ENCODE results near the gene PMVK.
A peak's percentile ranks its signal among the peaks of the same experiment; 100 is the strongest.

PMVK gene

DNA sequence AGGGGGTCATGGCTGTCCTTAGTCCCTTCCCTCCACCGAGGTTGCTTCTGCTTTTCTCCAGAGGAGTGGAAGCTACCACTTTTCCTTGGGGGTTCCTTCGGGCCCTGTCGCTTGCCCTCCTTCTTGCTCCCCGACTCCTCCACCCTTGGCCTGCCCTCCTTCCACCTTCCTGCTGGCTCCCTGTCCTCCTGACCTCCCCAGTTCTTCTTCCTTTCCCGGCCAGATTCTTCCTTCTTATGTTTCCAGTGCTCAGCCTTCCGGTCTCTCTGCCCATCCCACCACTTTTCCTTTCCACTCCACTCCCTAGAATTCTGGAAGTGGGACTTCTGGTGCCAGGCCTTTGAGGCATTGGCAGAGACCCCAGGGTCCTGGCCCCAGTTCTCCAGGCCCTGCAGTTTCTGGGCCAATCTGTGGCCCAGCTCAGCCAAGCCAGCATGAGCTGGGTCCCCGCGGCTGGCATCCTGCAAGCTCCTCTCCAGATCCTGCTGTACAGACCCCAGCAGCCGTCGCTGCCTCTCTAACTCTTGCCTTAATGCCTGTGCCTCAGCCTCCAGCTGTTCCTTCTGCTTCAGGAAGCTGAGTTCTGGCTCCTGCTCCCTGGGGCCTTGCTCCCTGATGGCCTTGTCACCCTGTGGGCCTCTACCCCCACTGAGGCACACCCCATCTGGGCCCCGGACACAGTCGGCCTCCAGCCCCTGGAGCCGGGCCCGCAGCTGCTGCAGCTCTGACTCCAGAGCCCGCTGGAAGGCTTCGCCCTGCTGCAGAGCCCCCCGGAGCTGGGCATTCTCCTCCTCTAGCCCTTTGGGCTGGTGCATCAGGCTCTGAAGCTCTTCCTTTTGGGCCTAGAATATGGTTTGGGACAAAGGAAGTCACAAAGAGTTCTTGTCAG, 9.7 kb upstream of the PMVK start:
- DNase-seq (ENCODE audit: low spot score) = peak; percentile 45

DNA sequence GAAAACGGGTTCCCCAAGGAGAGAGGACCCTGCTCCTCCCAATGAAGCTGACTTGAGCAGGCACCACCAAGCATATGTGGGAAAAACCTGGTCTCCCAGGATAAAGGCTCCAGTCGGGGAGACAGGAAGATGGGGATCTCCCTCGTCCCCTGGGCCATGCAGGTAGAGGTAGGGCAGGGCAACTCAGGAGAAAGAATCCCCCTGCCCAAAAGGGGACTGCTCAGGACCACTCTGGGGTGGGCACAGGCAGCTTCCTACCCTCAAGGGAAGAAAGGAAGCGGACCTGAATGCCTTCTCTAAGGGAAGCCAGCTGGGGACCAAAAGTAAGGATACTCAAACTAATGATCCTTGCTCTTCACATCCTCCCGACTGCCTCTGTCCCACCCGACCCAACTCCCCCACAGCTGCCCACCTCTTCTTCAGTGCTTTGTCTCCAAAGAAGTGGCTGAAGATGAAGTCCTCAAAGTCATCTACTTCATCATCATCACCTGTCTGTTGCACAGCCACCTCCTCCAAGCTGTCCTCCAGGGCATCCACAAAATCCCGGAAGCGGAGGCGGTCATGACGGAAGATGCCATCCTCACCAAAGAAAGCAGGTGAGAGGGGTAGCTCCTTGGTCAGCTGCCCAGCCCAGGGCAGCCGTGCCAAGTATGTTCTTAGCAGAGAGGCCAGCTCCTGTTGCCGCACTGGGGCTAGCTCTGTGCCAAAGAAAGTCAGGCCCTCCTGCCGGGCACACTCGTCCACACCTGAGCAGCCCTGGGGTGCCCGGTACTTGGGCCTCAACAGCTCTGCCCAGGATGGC, 8.8 kb upstream of the PMVK start:
- no peak for DNase-seq (ENCODE audit: low spot score)

DNA sequence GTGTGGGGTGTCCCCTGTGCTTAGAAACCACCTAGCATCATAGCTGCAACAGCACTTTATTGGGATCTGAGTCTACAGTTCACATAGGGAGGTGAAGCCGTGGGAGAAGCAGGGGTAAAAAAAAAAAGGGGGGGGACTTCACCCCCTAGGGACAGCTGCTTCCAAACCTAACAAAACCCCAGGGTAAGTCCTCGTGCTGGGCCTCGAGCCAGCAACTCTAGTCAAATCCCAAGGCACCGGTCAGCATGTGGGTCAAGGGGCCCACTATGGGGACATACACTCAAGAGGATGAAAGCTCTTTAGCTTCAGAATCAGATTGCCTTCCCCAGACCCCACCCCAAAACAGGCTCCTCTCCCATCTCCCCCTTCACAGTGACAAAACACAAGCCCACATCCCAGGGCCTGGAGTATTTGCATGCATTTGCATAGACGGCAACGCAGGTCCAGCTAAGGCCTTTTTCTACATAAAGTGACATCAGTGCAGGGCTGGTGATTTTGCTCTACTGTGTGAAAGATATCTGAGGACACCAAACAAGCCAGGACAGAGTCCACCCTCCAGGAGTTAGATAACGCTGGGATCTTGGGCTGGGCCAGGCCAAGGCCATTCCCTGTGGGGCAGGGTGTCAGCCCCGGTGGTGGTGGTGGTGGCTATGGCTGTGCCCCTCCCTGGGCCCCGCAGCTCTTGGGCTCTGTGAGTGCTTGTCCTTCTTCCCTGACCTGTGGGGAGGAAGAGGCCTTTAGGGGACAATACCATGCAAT, 8.1 kb upstream of the PMVK start:
- no peak for DNase-seq (ENCODE audit: low spot score)

DNA sequence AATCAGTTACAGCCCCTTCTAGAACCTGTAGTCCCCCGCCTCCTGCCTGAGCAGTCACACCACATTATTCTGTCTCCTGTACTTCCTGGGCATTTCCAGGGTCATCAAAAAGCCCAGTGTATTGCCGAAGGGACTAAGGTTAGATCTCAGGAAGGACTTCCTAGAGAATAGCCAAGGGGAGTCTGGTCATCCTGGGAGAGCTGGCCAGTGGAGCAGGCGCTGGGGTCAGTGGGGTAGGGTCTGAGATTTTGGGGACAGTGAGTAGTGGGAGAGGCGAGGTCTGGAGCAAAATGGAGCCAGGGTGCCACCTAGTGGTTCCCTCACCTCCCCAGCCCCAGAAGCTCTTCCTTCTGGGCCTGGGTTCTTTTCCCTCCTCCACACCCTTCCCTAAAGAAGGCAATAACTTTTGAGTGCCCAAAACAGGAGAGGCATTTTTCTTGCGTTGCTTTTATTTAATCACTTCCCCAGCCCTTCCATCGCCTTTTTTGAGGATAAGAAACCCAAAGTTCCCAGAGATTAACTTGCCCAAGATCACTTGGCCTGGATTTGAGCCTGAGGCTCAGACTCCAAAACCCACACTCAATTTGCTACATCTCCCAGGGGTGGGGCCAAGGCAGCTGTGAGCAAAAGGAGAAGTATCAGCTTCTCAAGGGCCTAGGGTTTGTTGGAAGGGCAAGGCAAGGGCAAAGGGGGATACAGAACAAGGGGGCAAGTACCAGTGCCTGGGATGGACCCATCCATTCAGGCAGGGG, 7.3 kb upstream of the PMVK start:
- DNase-seq (ENCODE audit: low spot score) = no peak

DNA sequence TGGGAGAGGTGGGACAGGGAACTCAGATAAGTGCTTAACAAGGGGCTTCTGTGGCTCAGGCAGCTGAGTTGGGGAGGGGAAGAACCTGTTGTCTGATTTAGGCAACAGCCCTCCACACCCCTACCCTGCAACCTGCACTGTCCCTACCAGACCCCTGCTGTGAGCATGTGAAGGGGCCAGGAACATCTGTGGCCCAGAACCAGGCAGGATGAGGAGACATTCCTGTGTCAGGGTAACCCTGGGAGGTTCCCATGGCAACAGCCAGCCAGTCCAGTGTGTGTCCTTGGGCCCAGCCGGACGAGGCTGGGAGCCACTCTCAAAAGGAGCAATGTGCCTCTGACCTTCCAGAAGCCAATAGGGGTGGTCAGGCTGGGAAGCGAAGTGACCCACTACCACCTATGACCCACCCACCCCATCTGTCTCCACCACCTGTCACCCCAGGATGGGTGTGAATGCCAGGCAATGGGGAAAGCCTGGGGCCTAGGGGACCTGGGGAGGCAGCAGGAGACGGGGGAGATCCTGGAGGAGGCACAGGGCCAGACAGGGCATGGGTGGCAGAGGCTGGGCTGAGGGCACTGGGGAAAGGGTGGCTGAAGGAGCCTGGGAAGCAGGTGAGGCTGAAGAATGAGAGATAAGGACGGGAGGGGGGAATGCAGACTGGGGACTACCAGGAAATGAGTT, 5.0 kb upstream of the PMVK start:
- DNase-seq (ENCODE audit: low spot score) = no peak

DNA sequence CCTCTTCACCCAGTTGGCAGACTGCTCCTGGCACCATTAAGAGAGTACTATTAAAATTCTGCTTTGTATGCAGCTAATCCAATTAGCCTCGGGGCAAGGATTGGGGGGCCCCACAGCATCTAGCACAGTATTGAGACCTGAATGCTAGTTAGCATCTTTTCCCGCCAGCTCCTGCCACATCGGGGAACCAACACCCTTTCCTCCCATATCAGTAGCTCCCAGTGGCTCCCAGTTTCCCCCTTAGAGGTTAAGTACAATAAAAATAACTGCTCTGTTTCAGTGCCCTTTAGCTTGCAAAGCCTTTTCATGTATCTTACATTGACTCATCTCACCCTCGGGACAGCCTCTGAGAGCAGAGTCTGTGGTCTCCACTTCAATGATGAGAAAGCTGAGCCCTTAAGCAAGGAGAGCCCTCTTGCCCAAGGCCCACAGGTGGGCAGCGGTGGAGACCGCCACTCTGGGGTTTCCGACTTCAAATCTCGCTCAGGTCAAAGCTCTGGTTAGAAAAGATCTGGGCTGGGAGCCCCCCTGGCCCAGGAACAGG, 4.2 kb upstream of the PMVK start:
- no peak for DNase-seq (ENCODE audit: low spot score)

DNA sequence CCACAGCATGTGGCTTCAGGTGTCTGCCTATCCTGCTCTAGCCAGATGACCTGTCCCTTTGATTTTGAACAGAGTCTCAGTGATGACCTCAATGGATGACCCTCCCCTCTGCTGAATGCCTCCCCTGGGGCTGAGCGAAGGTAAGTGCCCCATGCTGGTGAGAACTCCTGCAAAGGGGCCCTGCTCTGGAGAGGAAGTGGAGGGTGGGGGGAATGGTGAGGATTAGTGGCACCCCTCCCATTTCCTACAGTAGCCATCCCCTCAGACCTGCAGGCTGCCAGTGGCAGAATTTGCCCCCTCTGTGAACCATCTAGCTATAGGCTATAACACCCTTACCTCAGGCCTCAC, 3.7 kb upstream of the PMVK start:
- DNase-seq (ENCODE audit: low spot score) = no peak

DNA sequence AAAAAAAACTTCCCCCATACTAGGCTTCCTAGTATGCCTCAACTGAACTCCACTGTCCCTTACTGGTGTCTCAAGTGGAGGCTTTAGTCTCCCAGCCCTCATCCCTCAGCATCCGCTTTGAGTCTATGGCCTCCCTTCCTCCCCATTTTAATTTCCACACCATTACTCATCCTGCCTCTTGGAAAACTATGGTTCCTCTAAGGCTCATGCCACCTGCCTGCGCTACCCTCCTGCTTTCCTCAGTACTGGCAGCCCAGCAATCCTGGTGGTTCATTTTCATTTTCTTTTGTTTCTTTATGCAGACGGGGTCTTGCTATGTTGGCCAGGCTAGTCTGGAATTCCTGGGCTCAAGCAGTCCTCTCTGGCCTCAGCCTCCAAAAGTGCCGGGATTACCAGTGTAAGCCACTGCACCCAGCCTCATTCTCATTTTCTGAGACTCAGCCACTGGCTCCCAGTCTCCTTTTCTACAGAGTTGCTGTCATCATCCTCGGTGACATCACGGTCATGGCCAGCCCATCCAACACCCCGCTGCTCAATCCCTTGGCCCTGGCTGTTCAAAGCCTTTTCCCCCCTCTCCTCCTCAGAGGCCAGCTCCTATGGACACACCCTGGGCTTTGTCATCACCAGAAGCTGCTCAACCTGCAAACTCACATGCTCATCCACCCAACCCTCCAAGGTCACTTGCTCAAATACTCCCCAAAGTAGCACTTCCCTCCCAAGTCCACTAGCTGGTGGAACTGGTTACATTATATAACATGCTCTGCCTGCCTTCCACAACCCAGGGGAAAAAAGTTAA, 2.3 kb upstream of the PMVK start:
- no peak for DNase-seq (ENCODE audit: low spot score)

DNA sequence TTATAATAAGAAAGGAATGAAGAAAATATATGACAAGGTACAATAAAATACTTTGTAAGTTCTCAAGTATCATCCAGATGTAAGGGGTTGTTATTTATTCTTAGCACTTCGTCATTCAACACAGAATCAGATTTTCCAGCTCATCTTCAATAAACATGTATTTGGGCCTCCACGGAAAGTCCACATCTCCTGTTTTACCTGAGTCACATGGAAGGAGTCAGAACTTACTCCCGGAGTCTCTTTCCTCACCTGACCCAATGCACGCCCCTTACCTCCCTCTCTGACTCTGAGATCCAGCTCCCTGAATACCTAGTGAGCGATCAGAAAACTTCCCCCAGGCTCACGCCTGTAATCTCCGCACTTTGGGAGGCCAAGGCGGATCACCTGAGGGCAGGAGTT, 1.5 kb upstream of the PMVK start:
- DNase-seq (ENCODE audit: low spot score) = no peak

DNA sequence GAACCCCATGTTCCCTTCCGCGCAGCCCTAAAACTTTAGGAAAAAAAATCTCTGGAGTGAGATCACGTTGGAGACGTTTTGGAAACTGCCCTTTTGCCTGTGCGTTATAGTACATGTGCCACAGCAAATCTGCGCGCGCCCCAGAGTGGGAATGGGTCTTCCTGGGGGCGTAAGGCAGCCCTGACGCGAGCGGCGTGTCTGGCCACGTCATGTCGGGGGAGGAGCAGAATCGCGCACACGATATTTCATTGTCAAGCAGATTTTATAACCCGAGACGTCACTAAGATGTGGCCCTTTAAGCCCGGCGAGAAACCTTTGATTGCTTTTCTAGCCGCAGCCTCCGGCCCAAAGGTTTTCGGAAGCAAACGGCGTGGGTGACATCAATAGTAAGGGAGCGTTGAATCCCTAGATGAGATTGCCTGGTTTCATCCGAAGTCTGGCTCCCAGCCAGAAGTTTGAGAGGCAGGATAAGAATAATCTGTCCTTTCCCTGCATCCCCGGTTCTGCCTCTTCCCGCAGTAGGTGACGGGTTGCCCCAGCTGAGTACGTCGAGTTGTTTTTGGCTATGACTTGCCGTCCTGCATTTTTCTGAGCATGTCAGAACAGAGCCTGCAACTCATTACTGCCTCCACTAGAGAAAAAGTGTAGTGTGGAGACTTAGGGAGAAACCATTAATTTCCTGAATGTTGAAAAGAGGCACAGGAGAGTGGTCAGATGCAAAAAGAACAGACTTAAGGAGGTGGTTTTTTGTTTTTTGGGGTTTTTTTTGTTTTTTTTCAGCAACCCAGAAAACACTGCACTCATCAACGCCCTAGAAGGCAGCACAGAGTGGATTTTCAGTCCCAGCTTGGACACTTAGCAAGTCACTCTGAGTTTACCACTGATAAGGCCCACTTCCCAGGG, 817 bp upstream of the PMVK start:
- peak; percentile 95 for DNase-seq (ENCODE audit: low spot score)

DNA sequence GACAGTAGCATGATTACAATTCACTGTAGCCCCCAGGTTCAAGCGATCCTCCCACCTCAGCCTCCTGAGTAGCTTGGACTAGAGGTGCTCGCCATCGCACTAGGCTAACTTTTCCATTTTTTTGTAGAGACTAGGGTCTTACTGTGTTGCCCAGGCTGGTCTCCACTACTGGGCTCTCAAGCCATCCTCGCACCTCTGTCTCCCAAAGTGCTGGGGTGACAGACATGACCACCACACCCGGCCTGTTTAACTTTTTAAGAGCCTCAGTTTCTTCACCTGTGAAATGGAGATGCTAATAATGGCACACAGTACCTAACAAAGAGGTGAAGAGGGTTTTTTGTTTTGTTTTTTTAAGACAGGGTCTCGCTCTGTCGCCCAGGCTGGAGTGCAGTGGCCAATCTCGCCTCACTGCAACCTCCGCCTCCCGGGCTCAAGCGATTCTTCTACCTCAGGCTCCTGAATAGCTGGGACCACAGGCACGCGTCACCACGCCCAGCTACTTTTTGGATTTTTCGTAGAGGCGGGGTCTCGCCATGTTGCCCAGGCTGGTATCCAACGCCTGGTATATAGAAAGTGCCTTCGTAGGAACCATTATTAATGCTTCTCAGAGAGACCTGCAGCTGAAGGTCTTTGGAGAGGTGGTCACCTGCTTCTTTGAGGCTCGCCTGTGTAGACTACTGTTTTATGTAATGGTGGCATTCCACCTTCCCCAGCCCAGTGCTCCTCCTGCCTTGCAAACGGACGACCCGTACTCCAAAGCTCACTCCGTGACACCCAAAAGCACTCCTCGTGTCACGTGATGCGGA, 567 bp downstream of the PMVK start:
- DNase-seq (ENCODE audit: low spot score) = no peak

DNA sequence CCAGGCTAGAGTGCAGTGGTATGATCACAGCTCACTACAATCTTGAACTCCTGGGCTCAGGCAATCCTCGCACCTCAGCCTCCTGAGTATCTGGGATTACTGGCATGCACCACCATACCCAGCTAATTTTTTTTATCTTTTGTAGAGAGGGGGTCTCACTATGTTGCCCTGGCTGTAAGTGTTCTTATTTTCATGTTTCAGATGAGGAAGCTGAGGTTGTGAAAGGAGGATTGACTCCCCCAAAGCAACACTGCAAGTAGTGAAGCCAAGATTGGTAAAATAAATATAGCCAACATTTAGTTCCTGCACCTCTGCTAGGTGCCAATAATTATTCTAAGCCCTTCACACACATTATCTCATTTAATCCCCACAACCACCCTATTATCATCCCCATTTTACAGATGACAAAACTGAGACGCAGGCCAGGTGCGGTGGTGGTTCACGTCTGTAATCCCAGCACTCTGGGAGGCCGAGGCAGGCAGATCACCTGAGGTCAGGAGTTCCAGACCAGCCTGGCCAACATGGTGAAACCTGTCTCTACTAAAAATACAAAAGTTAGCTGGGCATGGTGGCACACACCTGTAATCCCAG, 2.1 kb downstream of the PMVK start:
- no peak for DNase-seq (ENCODE audit: low spot score)

DNA sequence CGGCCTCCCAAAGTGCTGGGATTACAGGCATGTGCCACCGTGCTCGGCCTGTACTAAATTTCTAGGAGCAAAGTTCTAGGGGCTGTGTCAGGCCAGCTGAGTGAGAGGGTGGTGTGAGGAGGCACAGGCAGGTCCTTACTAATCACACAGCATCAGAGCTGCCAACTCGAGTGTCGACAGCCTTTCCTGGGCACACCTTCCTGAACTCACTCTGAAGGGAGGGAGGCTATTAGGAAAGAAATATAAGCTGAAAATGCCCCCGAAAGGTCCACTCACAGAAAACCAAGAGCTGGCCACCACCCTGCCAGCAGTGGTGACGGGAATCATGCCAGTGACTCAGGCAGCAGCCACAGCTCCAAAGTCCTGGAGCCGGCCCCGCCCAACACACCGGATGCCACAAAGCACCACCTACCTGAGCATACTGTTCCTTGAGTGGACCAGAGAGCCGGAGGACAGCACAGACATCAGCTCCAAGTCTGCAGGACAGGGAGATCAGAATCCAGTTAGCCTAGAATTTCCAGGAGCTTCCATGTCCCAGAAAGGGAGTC, 4.5 kb downstream of the PMVK start:
- no peak for DNase-seq (ENCODE audit: low spot score)

DNA sequence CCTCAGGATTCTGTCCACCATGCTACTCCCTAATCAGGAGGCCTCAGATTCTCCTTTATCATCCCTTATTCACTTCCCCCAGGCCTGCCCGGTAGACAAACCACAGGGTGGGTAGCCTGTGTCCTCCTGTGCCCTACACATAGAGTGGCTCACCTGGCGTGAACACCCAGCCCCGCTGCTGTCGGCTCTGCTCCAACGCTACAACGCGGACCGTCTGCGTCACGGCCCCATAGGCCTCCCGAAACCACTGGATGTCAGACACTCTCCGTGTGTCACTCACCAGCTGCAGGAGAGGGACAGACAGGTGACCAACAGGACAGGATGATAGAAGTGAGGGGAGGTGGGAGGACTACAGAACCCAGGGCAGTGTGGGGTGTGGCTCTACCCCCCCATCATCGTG, 10.3 kb downstream of the PMVK start:
- DNase-seq (ENCODE audit: low spot score) = no peak

DNA sequence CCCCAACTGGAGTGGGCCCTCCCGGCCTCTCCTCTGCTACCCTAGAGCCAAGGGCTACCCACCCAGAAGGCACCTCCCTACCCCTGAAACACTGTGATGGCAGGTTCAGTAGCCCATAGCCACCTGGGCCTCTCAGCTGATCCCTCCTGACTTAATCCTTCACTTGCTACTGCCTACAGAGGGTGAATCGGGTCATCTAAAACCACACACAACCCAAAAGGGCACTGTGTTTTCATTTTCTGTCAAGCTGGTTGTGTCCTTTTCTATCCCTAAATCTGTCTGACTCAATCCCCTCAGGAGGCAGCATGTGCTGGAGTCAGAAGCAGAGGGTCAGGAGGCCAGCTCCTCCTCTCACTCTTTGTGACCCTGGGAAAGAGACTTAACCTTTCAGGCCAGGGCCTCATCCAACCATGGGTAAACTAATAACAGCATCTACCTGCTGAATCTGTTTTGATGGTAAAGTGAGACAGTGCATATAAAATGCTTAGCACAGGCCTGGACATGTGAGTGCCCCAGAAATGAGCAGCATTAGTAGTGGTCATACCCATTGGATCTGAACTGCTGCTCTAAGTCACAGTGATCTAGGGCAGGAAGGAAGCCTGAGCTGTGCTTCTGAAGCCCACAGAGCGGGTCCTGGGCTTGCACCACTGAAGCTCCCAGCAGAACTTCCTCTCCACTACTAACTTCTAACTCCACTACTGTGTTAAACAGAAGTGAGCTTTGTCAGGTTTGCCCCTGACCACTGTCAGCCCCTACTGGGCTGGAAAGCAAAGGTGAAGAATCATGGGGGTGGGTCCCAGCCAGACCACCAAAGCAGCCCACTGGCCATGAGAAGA, 11.0 kb downstream of the PMVK start:
- DNase-seq (ENCODE audit: low spot score) = no peak

DNA sequence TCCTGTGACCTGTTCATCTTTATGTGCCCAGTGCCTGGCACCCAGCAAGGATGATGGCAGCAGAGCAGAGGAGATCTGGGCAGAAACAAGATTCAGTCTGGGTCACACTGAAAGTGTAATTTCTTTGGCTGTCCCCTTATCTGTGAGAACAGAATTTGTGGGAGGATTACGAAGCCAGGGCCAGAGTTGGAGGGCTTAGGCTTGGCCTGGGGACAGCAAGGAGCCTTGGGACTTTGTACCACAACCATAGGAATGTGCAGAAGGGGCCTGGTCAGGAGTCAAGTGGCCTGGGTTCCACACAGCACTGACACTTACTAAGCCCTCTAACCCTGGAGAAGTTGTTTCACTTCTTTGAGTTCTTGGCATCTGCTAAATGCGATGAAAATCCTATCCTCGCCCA, 12.8 kb downstream of the PMVK start:
- no peak for DNase-seq (ENCODE audit: low spot score)

DNA sequence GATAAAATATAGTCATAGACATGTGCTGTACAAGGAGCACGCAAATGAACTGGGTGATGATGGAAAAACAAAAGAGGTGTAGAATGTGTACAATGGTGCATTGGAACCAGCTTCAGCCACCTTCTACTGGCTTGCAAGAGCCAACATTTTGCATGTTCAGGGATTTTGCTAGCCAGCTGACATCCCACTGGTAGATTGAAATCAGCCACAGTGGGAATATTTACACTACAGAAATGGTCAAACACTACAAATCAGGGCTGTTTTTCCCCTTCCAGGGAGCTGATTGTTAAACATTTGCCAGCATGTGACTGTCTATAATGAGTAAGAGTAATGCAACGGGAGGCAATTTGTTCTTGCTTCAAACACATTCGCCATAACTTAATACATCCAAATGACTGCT, 23.2 kb downstream of the PMVK start:
- DNase-seq (ENCODE audit: low spot score) = no peak
